ENCODE results near the gene MALT1.

DNA sequence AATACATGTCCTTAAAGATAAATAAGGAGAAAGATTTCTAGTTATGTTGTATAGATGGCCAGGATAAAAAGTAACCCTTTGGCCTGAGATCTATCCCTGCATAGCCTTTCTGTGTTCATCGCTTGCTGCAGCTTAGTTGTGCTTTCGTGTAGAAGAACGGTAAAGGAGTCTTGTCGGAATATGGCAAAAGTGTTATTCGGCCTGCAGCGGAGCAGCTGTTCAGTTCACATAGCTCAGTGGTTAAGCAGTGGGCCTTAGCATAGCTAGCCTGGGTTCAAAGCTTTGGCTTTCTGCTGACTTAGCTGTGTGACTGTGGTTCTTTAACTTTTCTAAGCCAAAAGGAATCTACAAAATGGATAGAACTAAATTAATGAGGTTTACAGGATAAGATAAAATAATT, 55.4 kb downstream of the MALT1 start:
- TF ChIP-seq, protein P1, sequence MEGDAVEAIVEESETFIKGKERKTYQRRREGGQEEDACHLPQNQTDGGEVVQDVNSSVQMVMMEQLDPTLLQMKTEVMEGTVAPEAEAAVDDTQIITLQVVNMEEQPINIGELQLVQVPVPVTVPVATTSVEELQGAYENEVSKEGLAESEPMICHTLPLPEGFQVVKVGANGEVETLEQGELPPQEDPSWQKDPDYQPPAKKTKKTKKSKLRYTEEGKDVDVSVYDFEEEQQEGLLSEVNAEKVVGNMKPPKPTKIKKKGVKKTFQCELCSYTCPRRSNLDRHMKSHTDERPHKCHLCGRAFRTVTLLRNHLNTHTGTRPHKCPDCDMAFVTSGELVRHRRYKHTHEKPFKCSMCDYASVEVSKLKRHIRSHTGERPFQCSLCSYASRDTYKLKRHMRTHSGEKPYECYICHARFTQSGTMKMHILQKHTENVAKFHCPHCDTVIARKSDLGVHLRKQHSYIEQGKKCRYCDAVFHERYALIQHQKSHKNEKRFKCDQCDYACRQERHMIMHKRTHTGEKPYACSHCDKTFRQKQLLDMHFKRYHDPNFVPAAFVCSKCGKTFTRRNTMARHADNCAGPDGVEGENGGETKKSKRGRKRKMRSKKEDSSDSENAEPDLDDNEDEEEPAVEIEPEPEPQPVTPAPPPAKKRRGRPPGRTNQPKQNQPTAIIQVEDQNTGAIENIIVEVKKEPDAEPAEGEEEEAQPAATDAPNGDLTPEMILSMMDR (IDR thresholded peaks at IDR 0.05) = no peak
- TF ChIP-seq POLR2A (IDR thresholded peaks at IDR 0.05) = no peak
